IMR-90 (cell line): Measurements from ENCODE around the gene NEIL3. TPM values are rescaled to one million over a fixed set of nuclear protein-coding genes. Genes with fewer than 3 reads are reported as not detected.

ENCODE experiments used
- ATAC-seq: fragments of 200-7000 bp; cut with Tn5 transposase; 2 replicates; pipeline ENCODE4 v1.9.1; 2020; ENCODE audit warnings: low read depth, mild to moderate bottlenecking, moderate library complexity
- BruUV-seq: library from RNA; stranded (reverse); fragments of 400-500 nt; replicated peaks from 2 replicates; lab custom pipeline; 2021; lab: Mats Ljungman, UMichigan
- CTCF ChIA-PET: fragments of 300-600 bp; formaldehyde crosslinking; extraction: SDS; loops from one replicate; lab custom pipeline; 2021; ENCODE audit warnings: antibody characterized with exemption; lab: Yijun Ruan, JAX
- POLR2A ChIA-PET: fragments of 300-600 bp; sonication (Branson Sonifier 250); formaldehyde crosslinking; loops from one replicate; lab custom pipeline; 2022; ENCODE audit warnings: antibody characterized with exemption; ENCODE audit not compliant: unreplicated experiment; lab: Charles Lee
- DNase-seq: peaks from one replicate; pipeline ENCODE4 v3.0.0; 2013
- H2AFZ ChIP-seq: replicated peaks from 2 replicates; pipeline ENCODE3; 2013; ENCODE audit warnings: low read length, mild to moderate bottlenecking; ENCODE audit not compliant: poor library complexity
- H2AK5ac ChIP-seq: 2 replicates; pipeline ENCODE4 v1.6.1; 2013; ENCODE audit warnings: low read depth, low read length, inconsistent platforms
- H2AK9ac ChIP-seq: replicated peaks from 2 replicates; pipeline ENCODE3; 2013; ENCODE audit warnings: mild to moderate bottlenecking, low read depth, low read length, moderate library complexity; ENCODE audit not compliant: poor library complexity
- H2BK120ac ChIP-seq: 2 replicates; pipeline ENCODE4 v1.6.1; 2013; ENCODE audit warnings: low read depth, low read length, inconsistent platforms
- H2BK15ac ChIP-seq: 3 replicates; pipeline ENCODE4 v1.6.1; 2013; ENCODE audit warnings: low read depth, low read length, inconsistent platforms
- H2BK20ac ChIP-seq: 2 replicates; pipeline ENCODE4 v1.6.1; 2013; ENCODE audit warnings: low read depth, mild to moderate bottlenecking, inconsistent platforms, low read length, moderate library complexity
- H2BK5ac ChIP-seq: 2 replicates; pipeline ENCODE4 v1.6.1; 2013; ENCODE audit warnings: mild to moderate bottlenecking, low read depth, low read length, inconsistent platforms; ENCODE audit not compliant: poor library complexity, severe bottlenecking
- H3K14ac ChIP-seq: replicated peaks from 2 replicates; pipeline ENCODE4 v1.6.1; 2013; ENCODE audit warnings: low read depth, low read length, inconsistent platforms
- H3K18ac ChIP-seq: 2 replicates; pipeline ENCODE4 v1.6.1; 2013; ENCODE audit warnings: low read depth, low read length, control low read depth
- H3K23ac ChIP-seq: 2 replicates; pipeline ENCODE4 v1.6.1; 2013; ENCODE audit warnings: low read depth, low read length, inconsistent platforms
- H3K27ac ChIP-seq: 2 replicates; pipeline ENCODE4 v1.5.1; 2013; ENCODE audit warnings: mild to moderate bottlenecking, control low read depth, low read length; ENCODE audit not compliant: insufficient read depth
- H3K27me3 ChIP-seq: 2 replicates; pipeline ENCODE4 v1.6.1; 2013; ENCODE audit warnings: low read length; ENCODE audit not compliant: control insufficient read depth, insufficient read depth
- H3K36me3 ChIP-seq: 2 replicates; pipeline ENCODE4 v1.6.1; 2013; ENCODE audit warnings: low read length, mixed read lengths; ENCODE audit not compliant: control insufficient read depth, insufficient read depth
- H3K4ac ChIP-seq: 2 replicates; pipeline ENCODE4 v1.6.1; 2013; ENCODE audit warnings: low read depth, low read length, inconsistent platforms
- H3K4me1 ChIP-seq: 2 replicates; pipeline ENCODE4 v1.6.1; 2013; ENCODE audit warnings: low read length, mixed read lengths; ENCODE audit not compliant: control insufficient read depth, insufficient read depth
- H3K4me2 ChIP-seq: 2 replicates; pipeline ENCODE4 v1.6.1; 2013; ENCODE audit warnings: low read depth, mild to moderate bottlenecking, control low read depth, low read length, moderate library complexity
- H3K4me3 ChIP-seq: 2 replicates; pipeline ENCODE4 v1.5.1; 2013; ENCODE audit warnings: low read depth, mild to moderate bottlenecking, control low read depth, low read length, moderate library complexity; ENCODE audit not compliant: insufficient read depth
- H3K56ac ChIP-seq: 2 replicates; pipeline ENCODE4 v1.6.1; 2013; ENCODE audit warnings: low read length, inconsistent platforms; ENCODE audit not compliant: insufficient read depth; ENCODE audit errors: extremely low read depth
- H3K79me1 ChIP-seq, 2 experiments: 2 replicates each; pipeline ENCODE4 v1.6.1; 2013; ENCODE audit warnings: low read length in 2 of 2, inconsistent platforms in 1 of 2, low read depth in 1 of 2
- H3K9ac ChIP-seq: 2 replicates; pipeline ENCODE4 v1.6.1; 2013; ENCODE audit warnings: low read depth, low read length, control low read depth
- H3K9me1 ChIP-seq: 2 replicates; pipeline ENCODE4 v1.6.1; 2013; ENCODE audit warnings: low read length, inconsistent platforms; ENCODE audit not compliant: insufficient read depth
- H3K9me3 ChIP-seq: 2 replicates; pipeline ENCODE4 v1.6.1; 2013; ENCODE audit warnings: low read length; ENCODE audit not compliant: control insufficient read depth, insufficient read depth
- H4K20me1 ChIP-seq: 2 replicates; pipeline ENCODE4 v1.6.1; 2013; ENCODE audit warnings: low read length, inconsistent platforms; ENCODE audit not compliant: insufficient read depth
- H4K5ac ChIP-seq: 2 replicates; pipeline ENCODE4 v1.6.1; 2013; ENCODE audit warnings: mild to moderate bottlenecking, low read depth, low read length, control low read depth
- H4K8ac ChIP-seq, 2 experiments: 2 replicates each; pipeline ENCODE4 v1.6.1; 2013; ENCODE audit warnings: low read depth in 2 of 2, low read length in 2 of 2, control low read depth in 1 of 2, inconsistent platforms in 1 of 2
- H4K91ac ChIP-seq: 2 replicates; pipeline ENCODE4 v1.6.1; 2013; ENCODE audit warnings: low read depth, low read length, inconsistent platforms; ENCODE audit not compliant: insufficient read depth
- BHLHE40 ChIP-seq: fragments of 150-350 bp; IDR thresholded peaks from 2 replicates; pipeline ENCODE4 v1.6.1; 2016; ENCODE audit warnings: mild to moderate bottlenecking, low read depth, low read length
- CHD1 ChIP-seq: IDR thresholded peaks from 2 replicates; pipeline ENCODE4 v1.6.1; 2012; ENCODE audit warnings: low read depth, low read length, improper control_type of control experiment
- ELK1 ChIP-seq: fragments of 150-350 bp; IDR thresholded peaks from 2 replicates; pipeline ENCODE4 v1.6.1; 2016; ENCODE audit warnings: low read depth, mild to moderate bottlenecking, low read length, moderate library complexity, borderline replicate concordance
- FOS ChIP-seq: fragments of 150-350 bp; IDR thresholded peaks from 2 replicates; pipeline ENCODE4 v1.6.1; 2016; ENCODE audit warnings: low read depth, low read length
- MAZ ChIP-seq: IDR thresholded peaks from 2 replicates; pipeline ENCODE4 v1.6.1; 2012; ENCODE audit warnings: low read depth, mild to moderate bottlenecking, low read length, improper control_type of control experiment, moderate library complexity, borderline replicate concordance
- MXI1 ChIP-seq: IDR thresholded peaks from 2 replicates; pipeline ENCODE4 v1.6.1; 2012; ENCODE audit warnings: low read depth, mild to moderate bottlenecking, low read length, moderate library complexity, borderline replicate concordance
- RAD21 ChIP-seq: IDR thresholded peaks from 2 replicates; pipeline ENCODE4 v1.6.1; 2012; ENCODE audit warnings: low read length, improper control_type of control experiment
- WGBS, 2 experiments: methylation state at CpG; one replicate each; pipeline versions ENCODE4 v1.1.5 to v1.1.7; 2013; ENCODE audit warnings: missing lambda C conversion rate in 2 of 2; ENCODE audit not compliant: insufficient read length in 1 of 2; ENCODE audit errors: extremely low coverage in 2 of 2; 5-methylcytosine and 5-hydroxymethylcytosine counted together
- dilution Hi-C: fragments of 300-500 bp; cut with HindIII; formaldehyde crosslinking; loops from one replicate; pipeline ENCODE4 v1.14.3; 2018; ENCODE audit warnings: low sequenced_read_pairs; ENCODE audit not compliant: unreplicated experiment
- in situ Hi-C: fragments of 300-500 bp; cut with MboI; formaldehyde crosslinking; loops from 3 replicates; pipeline ENCODE4 v1.14.3; 2019; ENCODE audit warnings: low sequenced_read_pairs, inconsistent platforms, mixed read lengths
- intact Hi-C: fragments of 100-400 bp; cut with micrococcal nuclease; formaldehyde crosslinking; loops from 2 replicates; pipeline ENCODE4 v1.10.0; 2022
- polyA plus RNA-seq, 3 experiments: library from polyadenylated mRNA; depleted of rRNA; stranded (reverse); fragments of >200 nt; gene quantifications; 2 replicates each; pipeline ENCODE4 v1.2.3, GENCODE V29; 2012; ENCODE audit warnings: low replicate concordance in 1 of 3
- total RNA-seq: library from RNA; depleted of rRNA; stranded (reverse); fragments of >200 nt; gene quantifications from 2 replicates; pipeline ENCODE4 v1.2.3, GENCODE V29; 2012

Gene NEIL3
- total and polyA plus RNA-seq, 2 of the 4 experiments (the other 2 are of a cell fraction) = 4.4 to 7.9 TPM

- no peak overlapping the region for H3K4me2 ChIP-seq
- BruUV-seq = no TSS peak
- no peak overlapping the region for H3K4ac ChIP-seq
- no peak overlapping the region for H4K5ac ChIP-seq
- dilution Hi-C loops (no loop called here), in situ Hi-C loops (no loop called here), intact Hi-C loops (no loop called here)
- H3K4me1 ChIP-seq = no peaks in the 10 kb centered on the region
- no peak overlapping the region for H2AK9ac ChIP-seq
- H3K27me3 ChIP-seq = no peaks in the 10 kb centered on the region
- H2AFZ ChIP-seq = no peak overlapping the region
- ChIA-PET POLR2A (no interaction called here), CTCF (no interaction called here)
- H3K36me3 ChIP-seq = no peaks in the 10 kb centered on the region
- no peak for ATAC-seq
- H3K9ac ChIP-seq = no peak overlapping the region
- 80% methylated on average over 1 of the region's 6 CpGs; no CpG with 5 or more reads in 1 of the 2 experiments for WGBS, 2 experiments
- no peak overlapping the region for H3K4me3 ChIP-seq
- no peak for DNase-seq
- H2BK15ac ChIP-seq = no peak overlapping the region
- H4K8ac ChIP-seq = no peak overlapping the region
- no peak overlapping the region for H2BK5ac ChIP-seq
- no peak overlapping the region for H2BK20ac ChIP-seq
- no peak overlapping the region for H3K23ac ChIP-seq
- H3K27ac ChIP-seq = no peak overlapping the region
- H3K79me1 ChIP-seq = no peaks in the 10 kb centered on the region
- no peaks in the 10 kb centered on the region for H3K9me1 ChIP-seq
- no peak overlapping the region for H2BK120ac ChIP-seq
- no peak overlapping the region for H4K91ac ChIP-seq
- H3K9me3 ChIP-seq = no peaks in the 10 kb centered on the region
- no peak overlapping the region for H2AK5ac ChIP-seq
- no peak overlapping the region for H3K18ac ChIP-seq
- H3K56ac ChIP-seq = no peak overlapping the region
- H4K20me1 ChIP-seq = no peaks in the 10 kb centered on the region
- TF ChIP-seq MAZ = no peak
- TF ChIP-seq BHLHE40 = no peak
- TF ChIP-seq CHD1 = no peak
- no peak for TF ChIP-seq RAD21
- no peak for TF ChIP-seq MXI1
- no peak for TF ChIP-seq FOS
- no peak for TF ChIP-seq ELK1
- H3K14ac ChIP-seq = no peak overlapping the region
Observed at GRCh38 chr4:177403746-177404145, 94.1 kb downstream of the NEIL3 start.
